GM12874 (cell line): ENCODE measurements around the gene CDH15.
A peak's percentile ranks its signal among the peaks of the same experiment; 100 is the strongest.

Experiments
- CTCF ChIP-seq: IDR thresholded peaks from 2 replicates; pipeline ENCODE4 v1.5.1; 2011; ENCODE audit warnings: low read depth, mild to moderate bottlenecking, control low read depth, low read length, moderate library complexity; ENCODE audit not compliant: insufficient read depth

The CDH15 gene

GRCh38 chr16:89131783-89132182 is 39.8 kb upstream of the CDH15 start:
- TF ChIP-seq CTCF, result no peak

- 0 out of 2 replicates have a peak, but pooled peaks have one; percentile 10 for TF ChIP-seq CTCF
These were observed 39.1 kb upstream of the CDH15 start for GRCh38 chr16:89132194-89133005.

GRCh38 chr16:89133457-89134127 is 38.0 kb upstream of the CDH15 start:
- no peak for TF ChIP-seq CTCF

GRCh38 chr16:89134269-89134668 is 37.3 kb upstream of the CDH15 start:
- no peak for TF ChIP-seq CTCF

GRCh38 chr16:89135166-89135565 is 36.4 kb upstream of the CDH15 start:
- TF ChIP-seq CTCF, result no peak

GRCh38 chr16:89135971-89136765 is 35.4 kb upstream of the CDH15 start:
- TF ChIP-seq CTCF, result no peak

GRCh38 chr16:89136931-89137330 is 34.6 kb upstream of the CDH15 start:
- TF ChIP-seq CTCF, result no peak
